GM15510 (cell line): ENCODE data around the gene YWHAQ.
A peak's percentile ranks its signal among the peaks of the same experiment; 100 is the strongest.

Experiments used
- POLR2A ChIP-seq: IDR thresholded peaks from 3 replicates; pipeline ENCODE4 v1.6.1; 2011; ENCODE audit warnings: borderline replicate concordance; ENCODE audit not compliant: insufficient read length; ENCODE audit errors: extremely low read depth

The YWHAQ gene

GRCh38 chr2:9585486-9585885 is 45.3 kb downstream of the YWHAQ start:
- TF ChIP-seq POLR2A, result no peak

- TF ChIP-seq POLR2A, result no peak
Measured at GRCh38 chr2:9582624-9583023, 48.2 kb downstream of the YWHAQ start.

GRCh38 chr2:9578467-9579235 is 52.1 kb downstream of the YWHAQ start:
- TF ChIP-seq POLR2A, result no peak

GRCh38 chr2:9574331-9574730 is 56.5 kb downstream of the YWHAQ start:
- TF ChIP-seq POLR2A, result no peak

- no peak for TF ChIP-seq POLR2A
Measured at GRCh38 chr2:9573840-9574239, 57.0 kb downstream of the YWHAQ start.

- TF ChIP-seq POLR2A, result no peak
Measured at GRCh38 chr2:9573013-9573720, 57.6 kb downstream of the YWHAQ start.

GRCh38 chr2:9570182-9571060 is 60.4 kb downstream of the YWHAQ start:
- TF ChIP-seq POLR2A, result no peak

GRCh38 chr2:9565436-9566153 is 65.2 kb downstream of the YWHAQ start:
- no peak for TF ChIP-seq POLR2A

GRCh38 chr2:9560628-9561027 is 70.2 kb downstream of the YWHAQ start:
- TF ChIP-seq POLR2A, result no peak

- TF ChIP-seq POLR2A, result no peak
Measured at GRCh38 chr2:9558948-9559381, 71.8 kb downstream of the YWHAQ start.

GRCh38 chr2:9556121-9556743 is 74.6 kb downstream of the YWHAQ start:
- TF ChIP-seq POLR2A, result no peak

GRCh38 chr2:9555297-9556120 is 75.3 kb downstream of the YWHAQ start, which contains the start of gene ADAM17:
Gene ADAM17, minus strand, starts transcription at chr2:9555830. Its CDS starts 225 bp downstream, at chr2:9555605.
- TF ChIP-seq POLR2A, result peak; percentile 94

GRCh38 chr2:9554921-9555296 is 75.9 kb downstream of the YWHAQ start:
- TF ChIP-seq POLR2A, result no peak
